GM11168 (cell line): ENCODE data around the gene CACNA2D4.

Experiments
- in situ Hi-C: fragments of 300-500 bp; cut with MboI; formaldehyde crosslinking; loops from one replicate; pipeline ENCODE4 v1.12.0; 2022; ENCODE audit warnings: low sequenced_read_pairs; ENCODE audit not compliant: unreplicated experiment

CACNA2D4 gene

DNA sequence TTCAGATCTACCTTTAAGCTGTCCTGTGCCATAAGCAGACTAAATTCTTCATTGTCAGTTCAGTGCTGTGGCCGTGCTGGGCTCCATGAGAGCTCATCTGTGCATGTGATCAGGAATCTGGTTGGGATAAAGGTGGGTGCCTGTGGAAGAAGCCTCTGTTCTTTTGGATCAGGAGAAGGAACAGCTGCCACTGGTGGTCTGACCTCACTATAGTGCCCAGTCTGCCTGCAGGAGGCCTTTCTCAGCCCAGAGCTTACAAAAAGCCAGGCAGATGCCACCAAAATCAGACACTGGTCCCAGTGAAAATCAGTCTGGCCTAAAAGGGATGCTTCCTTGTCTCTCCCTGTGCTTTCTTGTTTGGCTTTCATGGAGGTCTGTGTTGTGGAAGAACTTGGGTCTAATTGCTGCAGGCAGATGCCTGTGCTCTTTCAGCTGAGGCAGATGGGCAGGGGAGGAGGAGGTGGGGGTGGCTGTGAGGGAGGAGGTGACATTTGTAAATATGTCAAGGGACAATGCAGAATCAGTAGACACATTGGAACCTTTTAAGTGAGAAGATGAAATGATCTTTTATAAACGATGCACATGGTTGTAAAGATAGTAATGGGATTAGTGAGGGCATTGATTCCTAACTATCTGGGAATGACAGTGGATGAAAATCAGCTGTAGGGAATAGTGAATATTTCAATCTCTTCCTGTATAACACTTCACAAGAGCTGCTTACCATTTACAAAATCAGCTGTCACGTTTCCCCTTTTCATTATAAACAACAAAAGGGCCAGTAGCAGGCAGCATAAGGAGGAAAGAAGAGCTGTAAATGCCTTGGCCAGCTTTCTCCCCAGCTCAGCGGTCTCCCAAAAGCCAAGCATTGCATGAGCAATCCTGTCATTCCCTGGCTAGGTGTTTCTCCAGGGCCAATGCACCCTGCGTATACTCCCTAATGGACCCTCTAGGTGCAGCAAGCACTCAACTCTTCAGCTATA lies 44.6 kb downstream of the CACNA2D4 start:
- in situ Hi-C loops: no loop called here

GRCh38 chr12:1872448-1872847 lies 46.0 kb downstream of the CACNA2D4 start:
- in situ Hi-C loops: no loop called here

- in situ Hi-C loops: no loop called here
These were observed 46.5 kb downstream of the CACNA2D4 start for GRCh38 chr12:1872001-1872400.

DNA sequence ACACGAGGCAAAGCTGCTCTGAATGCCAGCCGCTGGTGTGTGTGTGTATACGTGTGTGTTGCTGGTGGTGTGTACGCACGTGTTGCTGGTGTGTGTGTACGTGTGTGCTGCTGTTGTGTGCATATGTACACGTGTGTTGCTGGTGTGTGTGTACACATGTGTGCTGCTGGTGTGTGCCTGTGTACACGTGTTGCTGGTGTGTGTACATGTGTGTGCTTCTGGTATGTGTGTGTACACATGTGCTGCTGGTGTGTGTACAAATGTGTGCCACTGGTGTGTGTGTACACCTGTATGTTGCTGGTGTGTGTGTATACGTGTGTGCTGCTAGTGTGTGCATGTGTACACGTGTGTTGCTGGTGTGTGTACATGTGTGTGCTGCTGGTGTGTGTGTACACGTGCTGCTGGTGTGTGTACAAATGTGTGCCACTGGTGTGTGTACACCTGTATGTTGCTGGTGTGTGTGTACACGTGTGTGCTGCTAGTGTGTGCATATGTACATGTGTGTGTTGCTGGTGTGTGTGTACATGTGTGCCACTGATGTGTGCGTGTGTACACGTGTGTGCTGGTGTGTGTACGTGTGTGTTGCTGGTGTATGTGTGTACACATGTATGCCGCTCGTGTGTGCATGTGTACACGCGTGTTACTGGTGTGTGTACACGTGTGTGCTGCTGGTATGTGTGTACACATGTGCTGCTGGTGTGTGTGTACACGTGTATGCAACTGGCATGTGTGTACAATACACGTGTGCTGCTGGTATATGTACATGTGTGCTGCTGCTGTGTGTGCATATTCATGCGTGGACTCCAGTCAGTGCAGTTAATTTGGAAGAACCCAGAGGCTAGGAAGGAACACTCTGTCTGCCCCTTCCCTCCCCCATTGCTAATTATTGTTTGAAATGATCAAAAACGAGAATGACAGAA lies 47.2 kb downstream of the CACNA2D4 start:
- in situ Hi-C loops: no loop called here

DNA sequence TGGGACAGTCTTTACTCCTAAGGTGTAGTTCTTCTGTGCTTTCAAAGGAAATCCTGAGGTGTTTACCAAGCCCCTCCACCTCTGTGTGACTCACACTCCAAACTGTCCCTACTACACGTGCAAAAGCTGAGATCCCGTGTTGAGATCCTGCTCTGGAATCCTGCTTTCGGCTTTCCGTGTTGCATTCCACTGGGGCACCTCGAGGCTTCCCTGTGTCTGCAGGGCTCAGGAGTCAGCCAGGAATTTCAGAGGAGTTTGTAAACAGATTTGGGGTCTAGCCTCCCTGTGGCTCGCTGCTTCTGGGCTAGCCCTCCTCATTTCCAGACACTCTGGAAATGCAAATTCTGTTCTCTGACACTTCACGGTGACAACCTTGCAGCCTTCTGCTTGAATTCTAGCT lies 48.4 kb downstream of the CACNA2D4 start:
- in situ Hi-C loops: no loop called here

DNA sequence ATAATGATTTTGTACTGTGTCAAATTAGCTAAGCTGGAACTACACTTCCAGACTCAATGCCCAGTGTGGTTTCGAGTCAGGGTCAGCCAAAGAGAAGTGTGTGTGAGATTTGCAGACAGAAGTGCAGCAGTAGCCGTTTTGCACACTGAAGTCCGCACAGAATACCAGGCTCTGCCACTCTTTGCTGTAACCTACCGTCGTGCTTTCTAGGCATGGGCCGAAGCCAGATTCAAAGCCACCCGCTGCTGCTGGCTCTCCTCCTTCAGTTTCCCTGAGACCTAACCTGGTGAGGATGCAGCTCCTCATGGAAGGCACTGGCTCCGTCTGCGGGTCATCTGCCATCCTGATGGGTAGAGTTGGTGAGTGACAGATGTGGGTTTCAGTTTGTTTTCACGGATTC lies 49.3 kb downstream of the CACNA2D4 start:
- in situ Hi-C loops: no loop called here

DNA sequence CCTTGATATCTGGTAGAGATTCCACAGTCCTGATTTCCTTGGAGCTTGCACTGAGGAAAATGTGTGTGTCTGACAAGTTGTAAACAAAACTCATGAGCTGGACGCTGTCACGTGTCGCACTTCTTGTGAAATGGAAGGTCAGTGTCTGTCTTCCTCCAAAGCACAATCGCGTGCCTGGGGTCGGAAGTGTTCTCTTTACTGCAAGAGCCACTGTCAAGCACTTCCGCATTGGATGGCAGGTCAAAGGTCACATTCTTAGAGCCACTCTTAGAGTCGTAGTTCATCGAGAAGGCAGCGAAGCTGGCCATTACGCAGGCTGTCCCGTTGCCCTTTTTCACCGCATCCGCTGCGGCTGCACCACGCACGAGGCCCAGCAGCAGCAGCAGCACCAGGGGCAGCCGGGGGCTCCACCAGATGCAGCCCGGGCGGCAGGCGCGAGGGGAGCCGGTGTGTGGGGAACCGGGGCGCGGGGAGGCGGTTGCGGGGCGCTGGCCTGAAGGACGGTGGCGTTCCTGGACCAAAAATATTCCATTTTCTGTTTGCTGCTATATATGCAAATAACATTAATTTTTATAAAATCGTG lies 53.1 kb downstream of the CACNA2D4 start:
- in situ Hi-C loops: no loop called here

- in situ Hi-C loops: no loop called here
These were observed 53.6 kb downstream of the CACNA2D4 start for GRCh38 chr12:1864867-1865266.

DNA sequence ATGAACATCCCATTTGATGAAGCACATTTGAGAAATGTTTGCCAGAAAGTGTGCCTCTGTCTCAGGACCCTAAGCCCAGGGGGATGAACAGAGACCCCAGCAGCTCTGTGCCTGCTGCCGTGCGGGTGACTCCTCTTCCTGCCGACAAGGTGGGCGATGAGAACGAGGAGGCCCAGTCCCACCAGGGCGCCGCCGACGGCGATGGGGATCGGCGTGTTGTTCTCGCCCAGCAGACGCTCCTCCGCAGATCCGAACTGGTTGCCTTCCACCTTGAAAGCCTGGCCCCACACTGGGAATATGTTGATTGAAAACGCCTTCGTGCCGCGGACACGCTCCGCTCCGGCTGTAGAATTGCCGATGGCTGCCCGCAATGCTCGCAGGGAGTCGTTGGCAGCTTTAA lies 54.0 kb downstream of the CACNA2D4 start:
- in situ Hi-C loops: no loop called here

- in situ Hi-C loops: no loop called here
These were observed 54.6 kb downstream of the CACNA2D4 start for GRCh38 chr12:1863823-1864222.

DNA sequence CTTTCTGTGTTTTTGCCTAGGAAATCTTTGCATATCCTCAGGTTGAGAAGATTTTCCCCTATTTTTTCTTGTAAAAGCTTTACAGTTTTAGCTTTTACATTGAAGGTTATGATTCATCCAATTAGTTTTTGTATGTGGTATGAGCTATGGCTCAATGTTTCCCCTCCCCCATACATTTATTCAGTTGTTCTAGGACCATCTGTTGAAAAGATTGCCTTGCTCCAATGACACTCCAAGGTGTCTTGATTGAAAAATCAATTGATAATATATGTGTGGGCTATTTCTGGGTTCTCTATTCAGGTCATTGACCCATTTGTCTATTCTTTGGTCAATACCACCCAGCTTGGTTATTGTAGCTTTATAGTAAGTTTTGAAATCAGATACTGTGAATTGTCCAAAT lies 55.5 kb downstream of the CACNA2D4 start:
- in situ Hi-C loops: no loop called here

DNA sequence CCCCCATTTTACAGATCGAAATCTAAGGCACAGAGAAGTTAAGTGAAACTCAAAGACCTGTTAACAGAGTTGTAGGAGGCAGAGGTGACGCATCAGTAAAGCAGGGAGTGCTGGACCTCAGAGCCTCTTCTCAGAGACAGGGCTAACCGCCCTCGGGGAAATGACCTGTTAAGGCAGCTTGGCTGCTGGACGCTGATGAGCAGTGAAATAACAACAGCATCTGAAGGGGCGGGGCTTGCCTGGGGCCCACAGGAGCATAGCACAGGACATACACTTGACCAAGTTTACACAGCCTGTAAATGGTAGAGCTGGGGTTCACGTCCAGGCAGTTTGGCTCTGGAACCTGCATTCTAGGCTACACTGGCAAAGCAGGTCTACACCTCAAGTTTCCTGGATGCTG lies 58.8 kb downstream of the CACNA2D4 start:
- in situ Hi-C loops: no loop called here

DNA sequence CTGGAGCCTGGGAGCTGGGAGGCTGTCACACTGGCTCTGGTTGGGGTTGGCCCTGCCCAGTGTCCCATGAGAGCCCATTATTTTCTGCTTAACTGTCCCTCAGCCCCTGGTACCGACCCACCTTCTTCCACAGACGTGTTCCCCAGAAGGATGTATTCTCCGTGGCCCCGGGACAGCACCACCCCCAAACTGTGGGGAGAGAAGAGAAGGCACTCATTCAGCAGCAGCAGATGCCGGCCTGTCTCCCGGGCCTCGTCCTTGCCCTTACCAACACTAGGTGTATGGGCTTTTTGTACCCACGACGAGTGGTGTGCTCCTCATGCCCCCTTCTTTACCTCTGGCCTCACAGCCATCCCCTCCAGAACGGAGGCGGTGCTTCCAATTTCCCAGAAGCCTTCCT lies 60.0 kb downstream of the CACNA2D4 start:
- in situ Hi-C loops: no loop called here

DNA sequence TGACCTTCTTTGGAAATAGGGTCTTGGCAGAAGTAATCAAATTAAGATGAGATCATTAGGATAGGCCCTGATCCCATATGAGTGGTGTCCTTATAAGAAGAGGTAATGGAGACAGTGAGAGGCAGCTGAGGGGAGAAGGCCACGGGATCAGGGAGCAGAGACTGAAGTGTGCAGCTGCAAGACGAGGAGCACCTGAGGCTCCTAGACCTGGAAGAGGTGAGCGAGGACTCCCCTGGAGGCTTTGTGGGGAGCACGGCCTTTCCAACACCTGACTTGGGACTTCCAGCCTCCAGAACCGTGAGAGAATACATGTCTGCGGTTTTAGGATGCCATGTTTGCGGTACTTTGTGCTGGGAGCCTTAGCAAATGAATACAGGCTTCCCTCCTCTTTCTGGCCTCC lies 60.6 kb downstream of the CACNA2D4 start:
- in situ Hi-C loops: no loop called here

- in situ Hi-C loops: no loop called here
These were observed 61.4 kb downstream of the CACNA2D4 start for GRCh38 chr12:1857086-1857485.

DNA sequence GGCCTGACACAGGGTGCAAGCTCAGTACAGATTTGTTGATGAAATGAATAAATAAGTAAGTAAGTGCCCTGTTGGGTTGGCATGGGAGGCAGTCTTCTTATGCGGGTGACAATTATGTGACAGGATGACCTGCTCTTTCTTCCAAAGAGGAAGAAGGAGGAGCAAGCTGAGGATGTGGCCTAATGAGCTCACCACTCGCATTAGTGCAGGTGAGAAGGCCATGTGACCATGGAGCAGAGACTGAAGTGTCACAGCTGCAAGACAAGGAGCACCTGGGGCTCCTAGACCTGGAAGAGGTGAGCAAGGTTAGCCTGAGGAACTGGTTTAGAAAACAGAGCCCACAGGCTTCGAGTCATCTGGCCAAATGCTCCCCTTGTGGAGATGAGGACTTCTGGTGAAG lies 63.2 kb downstream of the CACNA2D4 start:
- in situ Hi-C loops: no loop called here

GRCh38 chr12:1853716-1854115 lies 64.7 kb downstream of the CACNA2D4 start:
- in situ Hi-C loops: no loop called here

- in situ Hi-C loops: no loop called here
These were observed 66.4 kb downstream of the CACNA2D4 start for GRCh38 chr12:1852076-1852475.

- in situ Hi-C loops: no loop called here
These were observed 67.2 kb downstream of the CACNA2D4 start for GRCh38 chr12:1851151-1851701.

DNA sequence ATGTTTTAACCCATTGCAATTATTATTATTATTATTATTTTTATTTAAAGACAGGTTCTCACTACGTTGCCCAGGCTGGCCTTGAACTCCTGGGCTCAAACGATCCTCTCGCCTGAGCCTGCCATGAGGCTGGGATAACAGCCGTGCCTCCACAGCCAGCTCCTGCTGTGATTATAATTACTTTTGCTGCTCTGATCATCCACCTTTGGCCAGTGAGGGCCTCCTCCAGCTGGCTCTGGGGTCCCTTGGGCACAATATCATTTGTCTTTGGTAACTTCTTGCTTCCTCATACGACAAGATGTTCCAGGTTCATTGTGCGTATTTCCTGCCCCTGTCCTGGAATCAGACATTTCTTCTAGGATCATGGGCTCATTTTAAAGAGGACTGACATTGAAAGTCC lies 69.7 kb downstream of the CACNA2D4 start:
- in situ Hi-C loops: no loop called here
